NCI-H1694 (cell line): Measurements from ENCODE around the gene CLSTN2.

Experiments
- DNase-seq: peaks from one replicate; lab custom pipeline; 2025; lab: John Stamatoyannopoulos, UW

The CLSTN2 gene

DNA sequence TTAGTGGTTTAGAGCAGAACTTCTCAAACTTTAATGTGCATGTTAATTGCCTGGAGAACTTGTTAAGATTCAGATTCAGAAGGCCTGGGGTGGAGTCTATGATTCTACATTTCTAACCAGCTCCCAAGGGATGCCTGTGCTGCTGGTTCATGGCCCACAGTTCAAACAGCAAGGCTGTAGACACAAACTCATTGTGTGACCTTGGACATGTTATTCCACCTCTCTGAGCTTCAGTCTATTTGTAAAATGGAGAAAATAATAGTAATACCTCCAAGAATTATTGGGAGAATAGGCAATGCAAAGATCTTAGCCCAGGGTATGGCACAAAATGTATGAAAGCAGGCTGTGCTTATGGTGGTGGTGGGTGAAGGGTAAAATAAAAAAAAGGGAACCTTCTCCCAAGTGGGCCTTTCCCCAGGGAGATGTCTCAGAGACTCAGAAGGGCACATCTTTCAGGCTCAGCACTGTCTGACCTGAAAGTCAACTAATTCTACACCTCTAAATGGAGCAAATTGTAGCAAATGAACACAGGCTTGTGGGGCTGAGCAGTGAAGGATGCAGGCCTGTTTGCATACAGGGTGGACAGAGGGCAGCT lies 566.9 kb downstream of the CLSTN2 start:
- DNase-seq, result no peak

DNA sequence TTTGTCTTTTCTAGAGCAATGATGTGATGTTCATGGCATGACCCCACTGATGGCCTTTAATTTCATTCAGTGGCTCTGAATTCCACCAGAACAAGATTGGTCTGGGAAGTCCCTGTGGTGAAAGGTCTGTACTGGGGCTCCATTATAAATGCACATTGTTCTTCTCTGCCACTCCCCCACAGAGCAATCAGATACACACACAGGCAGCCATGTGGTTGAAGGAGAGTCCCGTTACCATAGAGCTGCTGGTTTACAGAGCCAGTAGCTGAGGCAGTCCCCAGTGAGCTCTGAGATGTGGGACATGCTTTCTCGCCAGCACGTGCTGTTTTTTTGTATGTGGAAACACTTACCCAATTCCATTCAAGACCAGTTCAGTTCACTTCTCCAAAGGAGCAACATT lies 570.2 kb downstream of the CLSTN2 start:
- DNase-seq, result no peak

DNA sequence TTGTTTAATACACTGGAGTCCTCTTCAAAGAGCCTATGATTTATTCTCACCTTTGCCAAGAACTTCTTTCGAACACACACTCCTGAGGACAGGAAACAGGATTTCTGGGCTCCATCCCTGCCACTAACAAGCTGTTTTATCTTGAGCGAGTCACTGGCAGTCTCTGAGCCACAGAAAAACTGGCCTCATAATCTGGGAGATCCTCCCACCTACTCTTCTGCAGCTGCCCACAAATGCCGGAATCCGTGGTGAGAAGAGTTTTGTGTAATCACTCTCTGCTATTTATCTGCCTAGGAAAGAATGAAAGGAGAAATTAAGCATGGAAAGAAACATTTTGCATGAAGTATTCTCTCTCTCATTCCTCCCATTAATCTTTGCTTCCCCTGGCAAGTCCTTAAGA lies 570.9 kb downstream of the CLSTN2 start:
- no peak for DNase-seq

DNA sequence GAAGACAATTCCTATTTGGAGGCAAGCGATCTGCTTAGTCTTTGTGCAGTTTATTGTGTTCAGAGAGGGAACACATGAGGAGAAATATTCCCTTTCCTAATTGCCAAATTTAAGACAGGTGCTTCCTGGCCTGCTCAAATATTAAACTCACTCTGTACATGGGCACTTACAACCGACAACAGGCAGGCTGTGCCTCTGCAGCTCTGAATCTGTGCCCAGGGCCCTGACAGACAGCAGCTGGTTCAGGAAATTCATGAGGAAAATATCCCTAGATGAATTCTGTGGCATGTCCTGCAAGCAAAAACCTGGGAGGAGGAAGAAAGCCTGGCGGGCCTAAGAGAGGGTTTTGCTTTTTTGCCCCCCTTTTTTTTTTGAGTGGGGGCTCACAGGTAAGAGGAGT lies 573.6 kb downstream of the CLSTN2 start:
- DNase-seq, result peak; percentile 8

DNA sequence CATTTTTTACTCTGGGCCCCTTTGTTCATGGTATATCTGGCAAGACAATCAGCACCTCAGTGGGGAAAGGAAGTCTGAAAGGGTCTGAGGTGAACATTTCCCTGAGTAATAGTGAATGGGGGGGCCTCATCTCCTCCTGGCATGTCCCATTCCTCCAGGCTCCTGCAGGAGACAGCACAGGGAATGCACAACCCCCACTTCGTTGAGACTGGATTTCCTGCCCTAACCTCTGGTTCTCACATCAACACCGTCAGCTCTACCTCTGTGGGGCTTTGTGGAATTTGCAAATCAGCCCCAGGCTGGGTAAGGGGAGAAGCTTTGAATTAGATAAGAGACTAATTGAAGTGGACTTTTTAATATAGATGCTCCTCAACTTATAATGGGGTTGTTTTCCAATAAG lies 574.5 kb downstream of the CLSTN2 start:
- DNase-seq, result no peak

DNA sequence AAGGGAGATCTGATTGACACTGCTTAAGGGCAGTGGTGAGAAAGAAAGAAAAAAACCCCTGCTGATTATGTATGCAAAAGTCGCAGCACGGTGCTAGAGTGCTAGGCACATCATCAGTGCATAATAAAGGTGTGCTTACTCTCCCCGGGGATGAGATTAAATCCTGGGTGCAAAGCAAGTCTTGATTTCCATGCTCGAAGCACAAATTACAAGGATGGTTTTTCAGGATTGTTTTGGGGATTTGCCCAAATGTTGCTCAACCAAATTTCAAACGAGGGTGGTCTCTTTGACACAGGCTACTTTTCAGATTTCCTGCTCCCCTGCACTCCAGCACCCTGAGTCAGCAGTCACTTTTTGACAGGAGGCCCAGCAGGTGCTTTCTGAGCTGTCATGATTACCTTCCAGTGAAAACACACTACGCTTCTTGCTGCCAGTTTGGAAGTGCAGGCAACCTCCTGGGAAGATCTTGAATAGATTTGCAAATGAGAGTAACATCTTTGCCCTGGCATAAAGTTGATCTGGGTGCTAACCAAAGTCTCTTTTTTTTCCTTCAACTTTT lies 575.4 kb downstream of the CLSTN2 start:
- no peak for DNase-seq

DNA sequence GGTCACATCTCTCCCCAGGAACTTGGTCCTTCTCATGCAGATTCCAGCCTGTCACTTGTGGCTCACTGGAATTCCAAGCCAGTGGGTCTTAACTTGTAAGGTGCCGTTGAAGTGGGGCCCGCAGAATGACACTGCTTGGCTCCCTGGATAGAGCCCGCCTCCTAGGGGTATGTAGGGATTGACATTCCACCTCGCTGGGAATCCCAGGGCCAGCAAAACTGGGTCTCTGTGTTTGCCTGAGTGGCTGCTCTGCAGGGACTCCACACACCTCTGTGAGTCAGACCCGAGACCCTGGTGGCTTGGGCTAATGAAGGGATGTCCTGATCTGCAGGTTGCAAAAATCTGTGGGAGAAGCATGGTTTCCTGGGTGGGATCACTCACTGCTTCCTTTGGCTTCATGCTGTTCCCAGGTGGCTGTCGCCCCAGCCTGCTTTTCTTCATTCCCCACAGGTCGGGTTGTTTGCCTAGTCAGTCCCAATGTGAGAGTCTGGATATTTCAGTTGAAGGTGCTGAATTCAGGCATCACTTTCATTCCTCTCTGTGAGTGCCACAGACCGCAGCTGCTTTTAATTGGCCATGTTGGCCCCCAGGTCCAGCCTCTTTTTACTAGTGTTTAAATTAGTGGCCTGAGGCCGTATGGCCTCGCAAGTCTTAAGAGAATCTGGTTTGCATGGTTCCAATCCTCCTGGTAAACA lies 586.9 kb downstream of the CLSTN2 start:
- DNase-seq, result no peak

DNA sequence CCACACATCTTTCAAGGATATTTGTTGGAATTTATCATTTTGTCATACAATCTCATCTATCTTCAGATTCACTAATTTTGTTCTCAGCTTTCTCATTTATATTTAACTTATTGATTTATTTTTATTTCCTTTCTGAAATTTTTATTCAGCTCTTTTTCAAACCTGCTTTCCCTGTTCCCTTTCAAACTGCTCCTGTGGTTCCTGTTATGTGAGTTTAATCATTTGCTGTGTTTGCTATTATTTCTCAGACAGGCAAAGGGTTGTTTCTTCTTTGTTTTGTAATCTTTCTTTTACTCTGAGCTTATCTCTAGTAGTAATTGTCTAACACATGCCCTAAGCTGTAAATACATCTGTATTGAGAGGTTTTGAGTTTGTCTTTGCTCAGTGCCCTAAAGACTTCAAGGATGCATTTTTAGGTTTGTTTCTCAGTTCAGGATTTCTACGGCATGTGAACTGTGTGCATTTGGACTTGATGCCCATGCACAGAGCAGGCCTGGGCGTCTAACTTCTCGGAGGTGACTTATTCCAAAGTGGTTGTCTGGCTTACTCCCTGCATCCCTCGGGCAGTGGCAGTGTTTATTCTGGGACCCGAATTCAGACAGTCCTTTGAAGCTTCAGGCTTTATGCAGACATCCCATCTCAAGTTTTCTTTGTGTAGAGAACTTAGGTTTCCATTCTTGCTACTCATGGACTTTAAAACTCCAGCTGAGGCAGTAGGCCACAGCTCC lies 587.8 kb downstream of the CLSTN2 start:
- no peak for DNase-seq

DNA sequence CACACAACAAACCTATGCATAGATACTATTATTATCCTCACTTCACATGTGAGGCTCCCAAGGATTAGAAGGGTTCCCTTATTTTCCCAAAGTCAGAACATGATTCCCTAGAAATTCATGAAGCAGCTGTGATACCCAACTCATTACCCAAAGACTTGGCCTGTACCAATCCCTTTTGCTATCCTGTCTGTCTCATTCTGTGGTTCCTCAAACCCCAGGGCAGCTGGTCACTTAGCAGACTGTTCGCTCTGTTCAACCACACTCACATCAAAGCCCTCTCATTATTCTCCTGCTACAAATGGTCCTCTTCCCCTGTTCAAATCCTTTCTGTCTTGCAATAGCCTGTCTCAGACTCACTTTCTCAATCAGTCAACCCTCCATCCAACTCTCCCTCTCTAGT lies 588.6 kb downstream of the CLSTN2 start:
- DNase-seq, result no peak

DNA sequence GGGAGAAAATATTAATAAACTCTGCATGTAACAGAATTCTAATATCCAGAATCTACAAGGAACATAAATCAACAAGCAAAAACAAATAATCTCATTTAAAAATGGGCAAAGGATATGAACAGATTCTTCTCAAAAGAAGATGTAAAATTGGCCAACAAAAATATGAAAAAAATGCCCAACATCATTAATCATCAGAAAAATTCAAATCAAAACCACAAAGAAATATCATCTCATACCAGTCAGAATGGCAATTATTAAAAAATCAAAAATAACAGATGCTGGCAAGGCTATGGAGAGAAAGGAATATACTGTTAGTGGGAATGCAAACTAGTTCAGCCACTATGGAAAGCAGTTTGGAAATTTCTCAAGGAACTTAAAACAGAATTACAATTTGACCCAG lies 592.2 kb downstream of the CLSTN2 start:
- no peak for DNase-seq

DNA sequence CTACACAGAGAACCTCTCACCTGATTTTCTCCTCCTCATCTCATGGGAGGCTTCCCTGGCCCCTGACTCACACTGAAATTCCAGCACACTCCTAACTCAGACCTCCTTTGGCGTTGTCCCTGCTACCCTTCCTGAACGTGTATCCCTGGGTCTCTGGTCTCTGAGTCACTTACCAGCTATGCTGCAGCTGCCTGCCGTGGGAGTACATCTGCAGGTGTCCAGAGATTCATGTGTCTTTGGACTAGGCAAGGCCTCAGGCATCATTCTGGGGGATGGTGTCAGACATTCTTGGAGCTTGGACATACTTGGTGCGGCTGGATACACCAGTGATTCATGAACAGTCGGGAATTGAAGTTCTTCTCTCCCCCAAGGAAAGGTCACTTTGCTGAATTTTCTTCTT lies 594.1 kb downstream of the CLSTN2 start:
- no peak for DNase-seq

DNA sequence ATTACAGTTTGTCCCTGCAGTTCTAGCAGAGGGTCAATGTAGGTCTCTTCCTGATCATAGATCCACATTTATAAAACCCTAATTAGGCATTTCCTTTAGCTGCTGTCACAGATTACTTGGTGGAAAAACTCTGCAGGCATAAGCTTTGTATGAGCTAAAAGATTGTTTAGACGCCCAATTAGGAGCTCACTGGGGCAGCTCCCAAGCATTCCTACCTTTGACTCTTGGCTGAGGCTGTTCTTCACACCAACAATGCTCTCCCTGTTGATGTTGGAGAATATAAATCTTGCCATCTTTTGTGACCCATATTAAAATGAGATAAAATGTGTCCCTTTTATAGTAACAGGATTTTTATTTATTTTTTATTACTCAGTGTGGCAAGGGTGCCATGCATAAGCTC lies 594.6 kb downstream of the CLSTN2 start:
- no peak for DNase-seq

DNA sequence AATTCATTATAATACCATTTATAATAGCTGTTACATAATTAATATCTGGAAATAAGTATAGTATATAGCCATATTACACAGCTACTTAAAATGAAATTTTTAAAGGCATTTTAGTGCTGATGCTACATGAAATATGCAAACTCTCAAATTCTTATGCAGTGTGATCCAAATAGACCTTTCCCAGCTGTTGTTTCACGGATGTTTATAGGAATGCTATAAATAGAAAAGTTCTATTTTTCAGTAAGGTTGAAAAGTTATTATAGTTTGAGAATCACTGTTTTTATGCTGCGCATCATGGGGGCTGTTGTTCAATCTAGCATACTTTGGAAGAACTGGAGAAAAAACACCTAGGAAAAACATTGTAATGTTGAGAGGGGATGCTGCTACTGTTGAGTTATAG lies 595.1 kb downstream of the CLSTN2 start:
- DNase-seq, result no peak

DNA sequence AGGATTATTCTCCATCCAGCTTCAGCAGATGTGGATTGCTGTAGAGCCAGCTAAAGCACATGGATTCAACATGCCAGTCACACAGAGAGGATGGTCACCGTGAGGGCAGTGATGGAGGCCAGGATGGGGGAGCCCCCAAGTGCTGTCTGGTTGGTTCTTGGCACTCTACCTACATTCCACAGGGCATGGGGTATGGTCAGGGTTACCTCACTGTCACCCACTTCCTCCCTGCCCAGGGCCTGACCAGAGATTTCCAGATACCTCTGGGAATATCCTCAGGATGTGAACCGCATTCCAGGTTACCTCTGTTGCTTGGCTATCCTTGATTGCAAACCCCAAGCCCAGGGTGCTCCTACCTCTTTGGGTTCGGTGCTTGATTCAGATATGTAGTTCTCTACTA lies 595.6 kb downstream of the CLSTN2 start:
- DNase-seq, result no peak

DNA sequence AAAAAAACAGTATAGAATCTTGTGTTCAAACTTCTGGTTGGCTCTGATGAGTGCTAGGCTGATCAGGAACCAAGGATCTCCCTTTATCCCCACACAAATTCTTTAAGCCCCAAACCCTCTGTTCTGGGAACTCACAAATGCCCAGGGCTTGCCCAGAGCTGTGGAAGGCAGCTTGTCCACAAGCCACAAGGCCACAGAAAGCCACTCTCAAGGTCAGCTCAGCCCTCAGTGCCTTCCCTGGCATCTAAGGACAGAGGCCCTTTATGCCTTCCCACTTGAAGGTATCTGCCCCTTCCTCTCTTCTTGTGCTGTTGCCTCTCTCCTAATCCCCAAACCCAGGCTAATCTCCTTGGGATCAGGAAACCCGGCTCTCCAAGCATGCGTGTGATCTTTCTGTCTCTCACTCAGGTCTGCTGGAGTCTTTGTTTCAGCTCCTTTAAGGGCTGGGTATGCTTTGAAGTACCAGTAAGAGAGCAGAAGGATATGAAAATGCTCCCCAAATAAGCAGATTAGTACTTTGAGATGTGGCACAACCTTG lies 597.9 kb downstream of the CLSTN2 start:
- DNase-seq, result no peak

DNA sequence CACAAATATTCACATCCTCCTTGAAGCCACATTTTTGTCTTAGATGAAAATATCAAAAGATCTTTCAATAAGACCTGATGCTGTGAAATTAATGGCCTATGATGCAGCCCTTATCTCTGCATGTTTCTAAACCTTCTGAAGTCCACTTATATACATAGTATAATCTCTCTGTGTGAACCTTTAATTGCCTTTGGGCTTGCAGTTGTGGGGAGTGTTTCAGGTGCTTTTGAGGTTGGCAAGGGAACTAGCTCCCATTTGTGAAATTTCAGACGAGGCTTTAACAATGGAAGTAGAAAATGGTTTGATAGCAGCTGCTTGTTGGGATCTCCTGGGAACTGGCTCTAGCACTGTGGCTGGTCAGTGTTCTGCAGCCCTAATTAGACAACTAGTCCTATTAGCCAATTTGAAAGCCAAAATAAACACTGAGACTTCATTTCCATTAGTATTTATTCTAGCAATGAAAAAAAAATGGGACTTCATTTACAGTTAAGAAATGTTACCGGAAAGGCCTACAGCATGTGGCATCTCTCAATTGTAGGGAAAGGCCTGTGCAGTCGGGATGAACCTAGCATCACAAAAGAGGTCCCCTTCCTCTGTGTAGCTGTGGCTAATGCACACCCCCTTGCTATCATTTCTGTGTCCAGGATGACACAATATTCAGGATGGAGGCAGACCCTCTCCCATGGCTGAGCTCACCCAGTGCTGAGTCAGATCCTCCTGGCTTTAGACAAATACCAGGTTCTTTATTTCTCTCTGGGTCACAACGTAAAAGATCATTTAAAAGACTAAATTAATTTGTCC lies 602.1 kb downstream of the CLSTN2 start:
- no peak for DNase-seq

DNA sequence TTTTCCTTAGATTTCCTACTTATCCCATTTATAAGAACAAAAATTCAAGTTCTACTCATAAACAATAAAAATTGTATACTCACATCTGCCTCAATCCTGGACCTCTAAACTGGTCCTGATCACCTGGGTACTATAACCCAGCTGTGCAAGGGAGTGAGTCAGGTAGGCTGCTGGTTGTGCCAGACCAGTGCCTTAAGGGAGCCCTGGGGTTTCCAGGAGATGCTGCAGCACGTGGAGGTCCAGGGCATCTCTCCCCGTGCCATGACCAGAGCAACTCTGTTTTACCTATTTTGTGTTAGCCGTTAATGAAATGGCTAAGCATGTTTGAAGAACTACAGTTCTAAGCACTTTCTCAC lies 602.7 kb downstream of the CLSTN2 start:
- no peak for DNase-seq

DNA sequence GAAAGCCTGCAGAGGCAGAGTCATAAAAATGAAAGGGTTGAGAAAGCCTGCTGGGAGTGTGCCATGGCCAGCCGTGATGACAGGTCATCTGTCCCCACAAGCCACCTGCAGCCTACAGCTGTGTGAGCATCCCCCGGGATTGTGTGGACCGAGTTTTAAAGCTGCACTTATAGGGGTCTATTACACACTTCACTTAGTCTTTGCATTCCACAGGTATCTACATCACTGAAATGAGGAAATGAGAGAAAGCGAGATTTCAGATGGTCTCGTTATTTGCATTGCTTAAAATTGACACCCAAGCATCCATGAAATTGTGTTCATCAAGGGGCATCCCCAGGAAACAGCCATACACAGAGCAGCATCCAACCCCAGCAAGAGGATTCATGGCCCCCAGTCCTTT lies 605.3 kb downstream of the CLSTN2 start:
- no peak for DNase-seq

DNA sequence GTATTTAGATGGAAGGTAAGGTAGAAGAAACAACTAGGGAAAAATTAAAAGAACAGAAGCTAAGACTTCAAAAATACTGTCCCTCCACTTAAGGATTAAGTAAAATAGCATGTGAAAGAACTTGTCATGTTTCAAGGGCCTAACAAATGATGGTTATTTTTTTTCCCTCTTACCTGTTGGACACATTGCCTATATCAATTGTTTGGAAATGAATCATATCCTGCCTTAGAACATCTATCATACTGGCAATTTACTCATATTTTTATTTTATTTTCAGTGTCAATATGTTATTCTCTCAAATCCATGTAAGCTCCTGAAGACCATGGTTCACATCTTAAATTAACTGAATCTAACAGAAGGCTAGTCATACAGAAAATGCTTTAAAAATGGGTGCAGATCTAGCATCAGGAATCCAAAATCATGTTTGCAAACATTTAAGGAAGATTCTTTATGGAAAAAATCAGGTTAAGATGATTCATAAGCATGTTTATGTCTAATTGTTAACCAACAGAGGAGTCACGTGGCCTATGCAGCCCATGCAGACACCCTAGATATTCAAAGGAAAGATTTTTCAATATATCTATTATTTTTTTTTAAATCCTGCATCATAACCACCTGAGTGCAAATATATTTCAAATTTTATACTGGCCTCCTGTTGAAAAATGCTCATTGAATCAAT lies 607.1 kb downstream of the CLSTN2 start:
- no peak for DNase-seq

DNA sequence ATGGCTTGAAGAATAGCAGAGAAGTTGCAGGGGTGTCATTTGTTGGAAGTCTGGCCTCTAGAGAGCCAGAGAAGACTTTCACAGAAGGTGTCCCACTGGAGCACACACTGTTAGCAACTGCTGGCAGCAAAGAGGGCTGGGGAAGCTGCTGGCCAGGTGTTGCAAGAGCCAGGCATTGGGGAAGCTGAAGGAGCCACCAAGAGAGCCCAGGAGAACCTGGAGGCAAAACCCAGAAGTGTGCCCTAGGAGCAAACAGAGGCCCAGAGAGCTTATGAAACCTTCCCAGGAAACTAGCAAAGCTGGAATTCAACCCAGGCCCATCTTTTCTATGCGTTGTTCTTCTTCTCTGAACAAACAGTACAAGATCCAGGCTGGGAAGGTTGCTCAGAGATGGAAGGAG lies 610.2 kb downstream of the CLSTN2 start:
- DNase-seq, result no peak

DNA sequence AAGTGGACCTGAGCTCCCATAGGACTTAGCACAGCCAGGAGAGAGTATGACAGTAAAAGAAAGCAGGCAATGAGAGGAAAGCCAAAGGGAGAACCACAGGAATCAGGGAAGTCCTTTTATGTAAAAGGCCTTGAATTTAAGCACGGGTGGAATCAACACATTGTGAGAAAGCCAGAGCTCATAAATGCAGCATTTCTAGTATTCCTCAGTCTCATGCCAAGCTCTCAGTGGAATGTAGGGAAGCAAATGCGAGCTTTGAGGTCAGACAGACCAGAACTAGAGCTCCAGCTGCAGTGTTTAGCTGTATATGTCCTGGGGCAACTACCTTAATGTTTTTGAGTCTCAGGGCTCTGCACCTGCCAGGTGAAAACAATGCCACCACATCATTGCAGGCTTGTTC lies 610.8 kb downstream of the CLSTN2 start:
- DNase-seq, result no peak

DNA sequence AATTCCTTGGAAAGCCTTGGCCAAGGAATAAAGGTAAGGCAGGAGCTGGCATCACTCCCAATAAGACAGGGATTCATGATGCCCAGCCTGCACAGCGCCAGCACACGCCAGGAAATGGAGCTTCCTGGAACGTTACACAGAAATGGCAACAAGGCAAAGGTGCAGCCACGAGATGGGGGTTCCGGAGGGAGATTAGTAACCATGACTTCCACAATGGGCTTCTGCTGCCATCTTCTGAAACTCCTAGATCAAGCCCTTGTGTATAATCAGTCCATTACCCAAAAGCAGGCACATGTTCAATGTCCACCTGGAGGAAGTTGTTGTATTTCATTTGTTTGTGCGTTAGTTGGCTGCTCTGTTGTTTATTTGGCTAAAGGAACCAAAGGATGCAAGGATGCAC lies 611.7 kb downstream of the CLSTN2 start:
- no peak for DNase-seq
